Inflammatory macrophage treated with lipopolysaccharide for 1 hour (primary cell): ENCODE data around the gene CTDSP2.
A peak's percentile ranks its signal among the peaks of the same experiment; 100 is the strongest.
"Not testable (repeated sequence)": the region's sequence is repeated elsewhere in the genome, so short reads cannot be mapped to it uniquely, and the experiment has no call there.

Experiments
- DNase-seq, 2 donors: peaks; one replicate each; pipeline ENCODE4 v3.0.0-alpha.2; 2020 to 2022

The CTDSP2 gene

GRCh38 chr12:57846577-57847319 lies at the start of gene CTDSP2:
TSS of gene CTDSP2 (minus strand) at chr12:57846729. CDS start at chr12:57846435, 294 bp downstream.
- peak; percentile 97 to 99 for DNase-seq

GRCh38 chr12:57896115-57896433 lies 49.5 kb upstream of the CTDSP2 start:
- no peak for DNase-seq

- no peak for DNase-seq
These were observed 49.0 kb upstream of the CTDSP2 start for GRCh38 chr12:57895389-57896114.

GRCh38 chr12:57894399-57895292 lies 48.1 kb upstream of the CTDSP2 start:
- DNase-seq = no peak

GRCh38 chr12:57893431-57894353 lies 47.2 kb upstream of the CTDSP2 start:
- DNase-seq = peak; percentile 72 to 80

GRCh38 chr12:57892232-57892972 lies 45.9 kb upstream of the CTDSP2 start:
- DNase-seq = peak; percentile 30 to 38

- DNase-seq = no peak
These were observed 45.2 kb upstream of the CTDSP2 start for GRCh38 chr12:57891542-57892228.

- no peak for DNase-seq
These were observed 43.9 kb upstream of the CTDSP2 start for GRCh38 chr12:57890191-57891115.

- DNase-seq = no peak
These were observed 43.0 kb upstream of the CTDSP2 start for GRCh38 chr12:57889500-57889989.

GRCh38 chr12:57888409-57889157 lies 42.1 kb upstream of the CTDSP2 start:
- DNase-seq = peak in 1 of 2 donors; percentile 9

- no peak for DNase-seq
These were observed 41.3 kb upstream of the CTDSP2 start for GRCh38 chr12:57887631-57888408.

- not testable (repeated sequence) for DNase-seq
These were observed 40.4 kb upstream of the CTDSP2 start for GRCh38 chr12:57886964-57887363.

GRCh38 chr12:57886542-57886941 lies 40.0 kb upstream of the CTDSP2 start:
- no peak for DNase-seq

- DNase-seq = no peak
These were observed 38.7 kb upstream of the CTDSP2 start for GRCh38 chr12:57885207-57885606.

- no peak for DNase-seq
These were observed 37.2 kb upstream of the CTDSP2 start for GRCh38 chr12:57883700-57884099.

GRCh38 chr12:57883057-57883456 lies 36.5 kb upstream of the CTDSP2 start:
- DNase-seq = no peak

GRCh38 chr12:57882575-57882974 lies 36.0 kb upstream of the CTDSP2 start:
- DNase-seq = no peak

GRCh38 chr12:57881475-57881874 lies 34.9 kb upstream of the CTDSP2 start:
- DNase-seq = no peak
